ENCODE data around the gene HMGA1.
"Not testable (repeated sequence)": the region's sequence is repeated elsewhere in the genome, so short reads cannot be mapped to it uniquely, and the experiment has no call there.

HMGA1 gene

GRCh38 chr6:34263484-34263883 lies 26.8 kb downstream of the HMGA1 start:
- DNase-seq: not testable (repeated sequence)

GRCh38 chr6:34267746-34268145 lies 31.1 kb downstream of the HMGA1 start:
- DNase-seq: no peak

GRCh38 chr6:34269132-34269531 lies 32.5 kb downstream of the HMGA1 start:
- DNase-seq: not testable (repeated sequence)

- not testable (repeated sequence) for DNase-seq
Measured at GRCh38 chr6:34269658-34270341, 33.1 kb downstream of the HMGA1 start.

- no peak for DNase-seq
Measured at GRCh38 chr6:34272013-34272926, 35.6 kb downstream of the HMGA1 start.

- DNase-seq: no peak
Measured at GRCh38 chr6:34273242-34273805, 36.7 kb downstream of the HMGA1 start.

GRCh38 chr6:34274129-34274528 lies 37.5 kb downstream of the HMGA1 start:
- DNase-seq: no peak

GRCh38 chr6:34275128-34275804 lies 38.6 kb downstream of the HMGA1 start:
- DNase-seq: no peak

GRCh38 chr6:34276191-34276590 lies 39.5 kb downstream of the HMGA1 start:
- no peak for DNase-seq

GRCh38 chr6:34276881-34277762 lies 40.4 kb downstream of the HMGA1 start:
- DNase-seq: no peak

- no peak for DNase-seq
Measured at GRCh38 chr6:34277763-34278112, 41.1 kb downstream of the HMGA1 start.

GRCh38 chr6:34278833-34279232 lies 42.2 kb downstream of the HMGA1 start:
- no peak for DNase-seq

GRCh38 chr6:34280216-34280615 lies 43.5 kb downstream of the HMGA1 start:
- no peak for DNase-seq

GRCh38 chr6:34281702-34282334 lies 45.1 kb downstream of the HMGA1 start:
- no peak for DNase-seq

GRCh38 chr6:34284563-34285447 lies 48.1 kb downstream of the HMGA1 start:
- DNase-seq: no peak

GRCh38 chr6:34285448-34286164 lies 48.9 kb downstream of the HMGA1 start:
- DNase-seq: no peak

- DNase-seq: no peak
Measured at GRCh38 chr6:34288581-34288980, 51.9 kb downstream of the HMGA1 start.

- DNase-seq: no peak
Measured at GRCh38 chr6:34289137-34289536, 52.5 kb downstream of the HMGA1 start.

GRCh38 chr6:34292954-34293353 lies 56.3 kb downstream of the HMGA1 start:
- DNase-seq: no peak

- DNase-seq: no peak
Measured at GRCh38 chr6:34295721-34296120, 59.0 kb downstream of the HMGA1 start.
